HCT116 (cell line): Measurements from ENCODE around the gene CCL7. TPM values are rescaled to one million over a fixed set of nuclear protein-coding genes. Genes with fewer than 3 reads are reported as not detected.

ENCODE experiments used
- ATAC-seq: fragments of 200-7000 bp; cut with Tn5 transposase; 2 replicates; pipeline ENCODE4 v1.9.1; 2020; ENCODE audit warnings: mild to moderate bottlenecking, moderate library complexity
- BruUV-seq: library from RNA; stranded (reverse); fragments of 400-500 nt; replicated peaks from 2 replicates; lab custom pipeline; 2021; lab: Mats Ljungman, UMichigan
- CTCF ChIA-PET: fragments of 300-600 bp; sonication (Branson Sonifier 250); formaldehyde crosslinking; loops from one replicate; lab custom pipeline; 2021; ENCODE audit warnings: antibody characterized with exemption; lab: Charles Lee
- POLR2A ChIA-PET: fragments of 300-600, 350-600 bp; sonication (Branson Sonifier 250); formaldehyde crosslinking; loops from one replicate; lab custom pipeline; 2021; ENCODE audit warnings: antibody characterized with exemption; lab: Charles Lee
- RAD21 ChIA-PET, 2 experiments: fragments of 300-600 bp; sonication (Branson Sonifier 250); formaldehyde crosslinking; loops; one replicate each; lab custom pipeline; 2023; ENCODE audit warnings: low total read pairs in 2 of 2; ENCODE audit not compliant: uncharacterized antibody in 2 of 2, unreplicated experiment in 2 of 2, low non-redundant PET in 1 of 2; lab: Charles Lee
- DNase-seq: peaks from one replicate; pipeline ENCODE4 v3.0.0-alpha.2; 2010; ENCODE audit warnings: low read depth, low spot score
- H2AFZ ChIP-seq: fragments of 200-600 bp; shearing (Covaris generic), sonication (generic); 2 replicates; pipeline ENCODE4 v1.6.1; 2017; ENCODE audit warnings: low read depth, mixed run types, mixed read lengths, antibody characterized with exemption, low read length; ENCODE audit not compliant: poor library complexity, severe bottlenecking
- H3K27ac ChIP-seq: 2 replicates; pipeline ENCODE4 v1.5.1; 2012; ENCODE audit warnings: low read depth, low read length
- H3K27me3 ChIP-seq: fragments of 200-600 bp; sonication (generic); 2 replicates; pipeline ENCODE4 v1.6.1; 2016; ENCODE audit warnings: mixed run types, low read length, mixed read lengths; ENCODE audit not compliant: insufficient read depth
- H3K36me3 ChIP-seq, 2 experiments: fragments of 200-500 bp in 1 of 2; fragments of 200-600 bp in 1 of 2; sonication (Bioruptor generic) in 1 of 2; sonication (generic) in 1 of 2; 2 replicates each; pipeline versions ENCODE4 v1.5.1 to v1.6.1; 2014 to 2016; ENCODE audit warnings: low read length in 2 of 2, inconsistent platforms in 1 of 2, mixed read lengths in 1 of 2, mixed run types in 1 of 2; ENCODE audit not compliant: insufficient read depth in 2 of 2, control insufficient read depth in 1 of 2
- H3K4me1 ChIP-seq, 2 experiments: fragments of 200-600 bp in 1 of 2; sonication (generic) in 1 of 2; 2 replicates each; pipeline versions ENCODE4 v1.5.1 to v1.6.1; 2012 to 2017; ENCODE audit warnings: low read length in 2 of 2, inconsistent platforms in 1 of 2, mild to moderate bottlenecking in 1 of 2, mixed read lengths in 1 of 2, mixed run types in 1 of 2, moderate library complexity in 1 of 2; ENCODE audit not compliant: insufficient read depth in 2 of 2, control insufficient read depth in 1 of 2
- H3K4me2 ChIP-seq: fragments of 200-600 bp; sonication (generic); 2 replicates; pipeline ENCODE4 v1.6.1; 2017; ENCODE audit warnings: mixed run types, low read length, mixed read lengths
- H3K4me3 ChIP-seq, 2 experiments: fragments of 200-600 bp in 1 of 2; sonication (generic) in 1 of 2; replicated peaks in 1 of 2; 2 replicates each; pipeline ENCODE4 v1.5.1; 2011 to 2016; ENCODE audit warnings: low read length in 2 of 2, control low read depth in 1 of 2, low read depth in 1 of 2, mild to moderate bottlenecking in 1 of 2, mixed read lengths in 1 of 2, mixed run types in 1 of 2
- H3K79me2 ChIP-seq: fragments of 200-600 bp; sonication (generic); 2 replicates; pipeline ENCODE4 v1.6.1; 2017; ENCODE audit warnings: mild to moderate bottlenecking, mixed run types, low read length, moderate library complexity, mixed read lengths; ENCODE audit not compliant: insufficient read depth
- H3K9ac ChIP-seq: fragments of 200-600 bp; sonication (generic); 2 replicates; pipeline ENCODE4 v1.6.1; 2016; ENCODE audit warnings: low read length, mixed read lengths
- H3K9me2 ChIP-seq: fragments of 200-600 bp; sonication (generic), shearing (Covaris generic); 2 replicates; pipeline ENCODE4 v1.6.1; 2017; ENCODE audit warnings: mixed run types, mild to moderate bottlenecking, moderate library complexity; ENCODE audit not compliant: insufficient read depth
- H3K9me3 ChIP-seq, 2 experiments: fragments of 200-500 bp in 1 of 2; fragments of 200-600 bp in 1 of 2; sonication (Bioruptor generic) in 1 of 2; sonication (generic) in 1 of 2; 2 replicates each; pipeline ENCODE4 v1.6.1; 2014 to 2017; ENCODE audit warnings: low read length in 2 of 2, mixed read lengths in 2 of 2, inconsistent platforms in 1 of 2, low read depth in 1 of 2, mild to moderate bottlenecking in 1 of 2, mixed run types in 1 of 2, moderate library complexity in 1 of 2; ENCODE audit not compliant: control insufficient read depth in 1 of 2, insufficient read depth in 1 of 2
- H4K20me1 ChIP-seq: fragments of 200-600 bp; sonication (generic), shearing (Covaris generic); 2 replicates; pipeline ENCODE4 v1.6.1; 2017; ENCODE audit warnings: mixed run types, mild to moderate bottlenecking, moderate library complexity; ENCODE audit not compliant: insufficient read depth
- ATF3 ChIP-seq: IDR thresholded peaks from 2 replicates; pipeline ENCODE4 v1.6.1; 2012
- CBX3 ChIP-seq: IDR thresholded peaks from 2 replicates; pipeline ENCODE4 v1.6.1; 2012; ENCODE audit warnings: low read depth
- CEBPB ChIP-seq: IDR thresholded peaks from 2 replicates; pipeline ENCODE4 v1.6.1; 2012; ENCODE audit warnings: low read depth
- EGR1 ChIP-seq: IDR thresholded peaks from 2 replicates; pipeline ENCODE4 v1.6.1; 2012; ENCODE audit warnings: low read depth
- FOSL1 ChIP-seq: IDR thresholded peaks from 2 replicates; pipeline ENCODE4 v1.6.1; 2012; ENCODE audit warnings: low read depth
- JUND ChIP-seq: IDR thresholded peaks from 2 replicates; pipeline ENCODE4 v1.6.1; 2012
- POLR2A ChIP-seq: IDR thresholded peaks from 2 replicates; pipeline ENCODE4 v1.7.0; 2011; ENCODE audit warnings: borderline replicate concordance; ENCODE audit not compliant: insufficient read depth, insufficient read length; ENCODE audit errors: extremely low read depth
- POLR2AphosphoS5 ChIP-seq: IDR thresholded peaks from 2 replicates; pipeline ENCODE4 v1.6.1; 2011; ENCODE audit warnings: mild to moderate bottlenecking, low read depth, low read length, moderate library complexity
- RAD21 ChIP-seq: IDR thresholded peaks from 2 replicates; pipeline ENCODE4 v1.6.1; 2012; ENCODE audit warnings: low read depth, mild to moderate bottlenecking
- REST ChIP-seq: IDR thresholded peaks from 2 replicates; pipeline ENCODE4 v1.6.1; 2012; ENCODE audit warnings: low read depth
- SP1 ChIP-seq: IDR thresholded peaks from 2 replicates; pipeline ENCODE4 v1.6.1; 2012; ENCODE audit warnings: low read depth
- SRF ChIP-seq: IDR thresholded peaks from 2 replicates; pipeline ENCODE4 v1.6.1; 2012; ENCODE audit warnings: low read depth
- TCF7L2 ChIP-seq: IDR thresholded peaks from 2 replicates; pipeline ENCODE4 v1.7.0; 2011; ENCODE audit warnings: borderline replicate concordance, inconsistent platforms; ENCODE audit not compliant: insufficient read depth, insufficient read length; ENCODE audit errors: extremely low read depth
- YY1 ChIP-seq: IDR thresholded peaks from 2 replicates; pipeline ENCODE4 v1.6.1; 2011; ENCODE audit warnings: low read length, low read depth, moderate library complexity, mild to moderate bottlenecking; ENCODE audit not compliant: insufficient replicate concordance; ENCODE audit errors: extremely low read depth
- ZBTB33 ChIP-seq: IDR thresholded peaks from 2 replicates; pipeline ENCODE4 v1.6.1; 2011; ENCODE audit warnings: mild to moderate bottlenecking, low read length, moderate library complexity; ENCODE audit not compliant: insufficient replicate concordance; ENCODE audit errors: extremely low read depth
- ZFX ChIP-seq: fragments of 450-650 bp; IDR thresholded peaks from 2 replicates; pipeline ENCODE4 v1.6.1; 2017
- ZNF274 ChIP-seq: fragments of 200-500 bp; sonication (Bioruptor generic); IDR thresholded peaks from 2 replicates; pipeline ENCODE4 v1.6.1; 2014; ENCODE audit warnings: mild to moderate bottlenecking, low read depth, low read length, inconsistent platforms
- intact Hi-C: fragments of 100-400 bp; cut with micrococcal nuclease; formaldehyde crosslinking; loops from 2 replicates; pipeline ENCODE4 v1.10.0; 2022
- total RNA-seq: library from RNA; stranded (reverse); gene quantifications from one replicate; pipeline ENCODE4 v1.2.1, GENCODE V29; 2021; ENCODE audit not compliant: unreplicated experiment

CCL7 gene
- total RNA-seq, 1 experiment from 2014 or later = not detected

GRCh38 chr17:34245351-34245905 lies 24.6 kb upstream of the CCL7 start:
- H3K9me3 ChIP-seq = no peaks in the 10 kb centered on the region
- ATAC-seq (no peak), DNase-seq (no peak)
- no TSS peak for BruUV-seq
- ChIA-PET RAD21 (no interaction called here), CTCF (no interaction called here), POLR2A (no interaction called here)
- H3K27me3 ChIP-seq = no peaks in the 10 kb centered on the region
- H2AFZ ChIP-seq = no peak overlapping the region
- H3K4me1 ChIP-seq = no peaks in the 10 kb centered on the region
- no peak overlapping the region for H3K9ac ChIP-seq
- H3K4me3 ChIP-seq = no peak overlapping the region
- intact Hi-C loops = no loop called here
- TF ChIP-seq CEBPB = no peak
- TF ChIP-seq POLR2A = no peak
- TF ChIP-seq SRF = no peak
- no peak for TF ChIP-seq FOSL1
- no peak for TF ChIP-seq YY1
- TF ChIP-seq RAD21 = no peak
- no peak for TF ChIP-seq TCF7L2
- TF ChIP-seq EGR1 = no peak
- no peak for TF ChIP-seq JUND
- H3K79me2 ChIP-seq = no peaks in the 10 kb centered on the region
- H3K36me3 ChIP-seq = no peaks in the 10 kb centered on the region
- H3K9me2 ChIP-seq = no peaks in the 10 kb centered on the region
- no peaks in the 10 kb centered on the region for H4K20me1 ChIP-seq
- no peak overlapping the region for H3K4me2 ChIP-seq
- no peak overlapping the region for H3K27ac ChIP-seq

GRCh38 chr17:34246446-34246845 lies 23.6 kb upstream of the CCL7 start:
- no peaks in the 10 kb centered on the region for H3K9me2 ChIP-seq
- H3K36me3 ChIP-seq = no peaks in the 10 kb centered on the region
- H3K27ac ChIP-seq = no peak overlapping the region
- no peak overlapping the region for H3K4me3 ChIP-seq
- ATAC-seq (no peak), DNase-seq (no peak)
- H2AFZ ChIP-seq = no peak overlapping the region
- H3K4me1 ChIP-seq = no peaks in the 10 kb centered on the region
- H3K27me3 ChIP-seq = no peaks in the 10 kb centered on the region
- POLR2A ChIA-PET = no interaction called here
- CTCF ChIA-PET = no interaction called here
- H4K20me1 ChIP-seq = no peaks in the 10 kb centered on the region
- no peak overlapping the region for H3K4me2 ChIP-seq
- intact Hi-C loops = no loop called here
- no peak overlapping the region for H3K9ac ChIP-seq
- H3K79me2 ChIP-seq = no peaks in the 10 kb centered on the region
- RAD21 ChIA-PET = no interaction called here
- no TSS peak for BruUV-seq
- H3K9me3 ChIP-seq = no peaks in the 10 kb centered on the region
- no peak for TF ChIP-seq EGR1
- TF ChIP-seq SP1 = no peak
- TF ChIP-seq CBX3 = no peak
- no peak for TF ChIP-seq YY1
- no peak for TF ChIP-seq ZNF274
- TF ChIP-seq ZFX = no peak
- no peak for TF ChIP-seq POLR2AphosphoS5
- TF ChIP-seq JUND = no peak
- no peak for TF ChIP-seq REST
- TF ChIP-seq ATF3 = no peak
- TF ChIP-seq ZBTB33 = no peak
